Adrenal gland (tissue), 5 donors: ENCODE data around the gene MRC2.

Source experiments
- CTCF ChIP-seq, 6 experiments: fragments of 450-650 bp in 4 of 6; fragments of 200-600 bp in 2 of 6; sonication (generic) in 1 of 6; IDR thresholded peaks; 1 replicate in 5 of 6; 2 replicates in 1 of 6; pipeline versions ENCODE4 v1.5.1 to v1.8.0; 2016 to 2021; ENCODE audit warnings: antibody characterized with exemption in 6 of 6, mild to moderate bottlenecking in 2 of 6, moderate library complexity in 1 of 6
- POLR2A ChIP-seq, 2 donors: fragments of 450-650 bp; IDR thresholded peaks; one replicate each; pipeline ENCODE4 v1.6.1; 2017; ENCODE audit warnings: antibody characterized with exemption in 2 of 2, mild to moderate bottlenecking in 2 of 2, moderate library complexity in 1 of 2
- donor health status: DM: no; HTN: no; CAD: no.

- TF ChIP-seq CTCF (IDR thresholded peaks at IDR 0.05) (no peak), POLR2A (IDR thresholded peaks at IDR 0.05) (no peak)
Observed at GRCh38 chr17:62627904-62628633, 599 bp downstream of the MRC2 start.
